GM10248 (cell line): ENCODE measurements around the gene FAR2.
"Not testable (repeated sequence)": the region's sequence is repeated elsewhere in the genome, so short reads cannot be mapped to it uniquely, and the experiment has no call there.

ENCODE experiments used
- CTCF ChIA-PET: fragments of 300-600 bp; sonication (Branson Sonifier 250); formaldehyde crosslinking; extraction: SDS; loops from one replicate; lab custom pipeline; 2021; ENCODE audit warnings: antibody characterized with exemption; lab: Yijun Ruan, JAX
- POLR2A ChIA-PET: fragments of 350-650 bp; sonication (Branson Sonifier 250); formaldehyde crosslinking; extraction: SDS; loops from one replicate; lab custom pipeline; 2020; ENCODE audit warnings: antibody characterized with exemption; lab: Yijun Ruan, JAX
- DNase-seq: peaks from one replicate; pipeline ENCODE4 v3.0.0; 2012; ENCODE audit errors: extremely low spot score
- TF ChIP-seq, protein P1 (sequence below): IDR thresholded peaks from 2 replicates; pipeline ENCODE4 v1.5.1; 2012; ENCODE audit warnings: mild to moderate bottlenecking, low read depth; ENCODE audit errors: extremely low read depth, missing control alignments, control extremely low read depth

The FAR2 gene

DNA sequence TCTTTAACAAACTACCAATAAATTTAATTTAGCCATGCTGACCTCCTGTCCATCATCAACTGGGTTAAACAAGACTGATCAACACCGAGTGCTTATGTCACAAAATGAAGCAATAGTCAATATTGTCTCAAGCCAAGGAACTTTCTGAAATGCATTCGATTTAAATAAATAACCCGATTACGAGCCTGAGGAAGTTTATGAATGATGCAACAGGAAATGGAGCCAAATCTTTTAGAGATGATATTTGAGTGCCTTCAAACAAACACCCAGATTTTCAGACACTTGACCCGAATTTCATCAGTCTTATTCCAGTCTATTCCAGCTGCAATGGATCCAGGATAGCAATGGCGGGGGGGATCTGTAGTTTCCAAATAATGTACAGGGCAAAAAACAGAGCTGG lies 27.9 kb downstream of the FAR2 start:
- TF ChIP-seq, protein P1, sequence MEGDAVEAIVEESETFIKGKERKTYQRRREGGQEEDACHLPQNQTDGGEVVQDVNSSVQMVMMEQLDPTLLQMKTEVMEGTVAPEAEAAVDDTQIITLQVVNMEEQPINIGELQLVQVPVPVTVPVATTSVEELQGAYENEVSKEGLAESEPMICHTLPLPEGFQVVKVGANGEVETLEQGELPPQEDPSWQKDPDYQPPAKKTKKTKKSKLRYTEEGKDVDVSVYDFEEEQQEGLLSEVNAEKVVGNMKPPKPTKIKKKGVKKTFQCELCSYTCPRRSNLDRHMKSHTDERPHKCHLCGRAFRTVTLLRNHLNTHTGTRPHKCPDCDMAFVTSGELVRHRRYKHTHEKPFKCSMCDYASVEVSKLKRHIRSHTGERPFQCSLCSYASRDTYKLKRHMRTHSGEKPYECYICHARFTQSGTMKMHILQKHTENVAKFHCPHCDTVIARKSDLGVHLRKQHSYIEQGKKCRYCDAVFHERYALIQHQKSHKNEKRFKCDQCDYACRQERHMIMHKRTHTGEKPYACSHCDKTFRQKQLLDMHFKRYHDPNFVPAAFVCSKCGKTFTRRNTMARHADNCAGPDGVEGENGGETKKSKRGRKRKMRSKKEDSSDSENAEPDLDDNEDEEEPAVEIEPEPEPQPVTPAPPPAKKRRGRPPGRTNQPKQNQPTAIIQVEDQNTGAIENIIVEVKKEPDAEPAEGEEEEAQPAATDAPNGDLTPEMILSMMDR, result no peak
- ChIA-PET CTCF (interaction anchor here (2.4 kb wide), 1 partner anchor 10 kb away, joined by 6 read pairs; no protein-coding TSS in a partner anchor), POLR2A (no interaction called here)
- no peak for DNase-seq

DNA sequence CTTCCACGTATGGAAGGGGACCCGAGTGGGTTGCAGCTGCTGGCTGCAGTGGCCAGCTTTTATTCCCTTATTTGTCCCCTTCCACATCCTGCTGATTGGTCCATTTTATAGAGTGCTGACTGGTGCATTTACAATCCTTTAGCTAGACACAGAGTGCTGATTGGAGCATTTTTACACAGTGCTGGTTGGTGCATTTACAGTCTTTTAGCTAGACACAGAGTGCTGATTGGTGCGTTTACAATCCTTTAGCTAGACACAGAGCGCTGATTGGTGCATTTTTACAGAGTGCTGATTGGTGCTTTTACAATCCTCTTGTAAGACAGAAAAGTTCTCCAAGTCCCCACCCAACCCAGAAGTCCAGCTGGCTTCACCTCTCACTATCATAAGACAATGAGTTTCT lies 33.2 kb downstream of the FAR2 start:
- POLR2A ChIA-PET, DNase-seq: not testable (repeated sequence)
- CTCF ChIA-PET, result interaction anchor here (0.8 kb wide), 1 partner anchor 9 kb away, joined by 3 read pairs; no protein-coding TSS in a partner anchor

DNA sequence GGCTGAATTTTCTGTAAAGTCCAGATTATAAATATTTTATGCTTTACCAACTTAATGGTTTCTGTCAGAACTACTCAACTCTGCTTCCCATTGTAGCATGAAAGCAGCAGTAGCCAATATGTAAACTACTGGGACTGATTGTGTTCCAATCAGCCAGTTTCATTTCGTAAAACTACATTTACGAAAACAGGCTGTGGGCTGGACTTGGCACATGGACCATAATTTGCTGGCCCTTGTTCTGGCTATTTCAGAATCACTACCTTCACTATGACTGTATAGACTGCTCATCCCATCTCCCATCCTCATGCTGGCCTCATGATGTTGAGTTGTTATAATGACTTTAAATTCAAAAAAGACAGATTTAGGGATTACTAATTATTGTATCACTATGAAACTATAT lies 38.7 kb downstream of the FAR2 start:
- DNase-seq, result no peak
- CTCF ChIA-PET, result no interaction called here

DNA sequence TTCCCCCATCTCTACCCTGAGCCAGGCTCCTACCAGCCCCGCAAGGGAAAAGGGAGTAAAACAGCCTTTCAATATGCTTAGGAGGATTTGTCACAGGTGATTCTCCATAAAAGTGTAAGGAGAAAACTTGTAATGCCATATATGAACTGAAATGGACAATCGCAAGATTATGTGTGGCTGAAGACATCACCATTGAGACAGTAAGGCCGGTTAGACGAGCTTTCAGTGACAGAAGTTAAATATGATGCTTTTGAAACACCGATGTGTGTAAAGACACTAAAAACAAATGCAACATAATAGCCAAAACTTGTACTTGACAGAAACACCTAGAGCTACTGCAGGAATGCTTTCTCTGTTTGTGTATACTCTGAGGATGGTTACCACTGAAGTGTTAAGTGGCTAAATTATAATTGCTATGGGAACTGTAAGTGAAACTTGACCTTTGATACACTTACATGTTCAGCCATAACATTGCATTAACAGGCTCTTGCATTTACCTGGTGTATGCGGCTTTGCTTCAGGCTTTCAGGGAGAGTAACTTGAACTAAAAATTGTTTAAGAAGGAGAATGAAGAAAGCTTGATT lies 42.3 kb downstream of the FAR2 start:
- TF ChIP-seq, protein P1, result no peak

More for the DNA sequence above, 38.7 kb downstream of the FAR2 start:
- TF ChIP-seq, protein P1, result no peak
- POLR2A ChIA-PET, result no interaction called here

DNA sequence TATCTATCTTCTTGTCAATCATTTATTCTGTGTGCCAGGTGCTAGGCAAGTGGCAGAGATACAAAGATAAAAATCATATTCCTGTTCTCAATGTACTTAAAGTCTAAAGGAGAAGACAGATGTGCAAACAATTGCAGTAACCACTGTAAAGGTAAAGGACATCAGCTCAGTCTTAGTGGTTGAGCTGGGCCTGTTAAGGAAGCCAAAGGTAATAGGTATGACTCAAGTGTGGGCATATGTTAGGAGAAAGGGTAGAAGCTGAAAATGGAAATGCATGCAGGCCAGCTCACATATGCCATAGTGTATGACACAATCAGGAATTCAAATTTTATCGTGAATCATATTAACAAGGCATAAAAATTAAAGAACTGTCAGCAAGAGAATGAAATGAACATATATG lies 49.8 kb downstream of the FAR2 start:
- CTCF ChIA-PET, result no interaction called here
- TF ChIP-seq, protein P1, result no peak
- no peak for DNase-seq
- POLR2A ChIA-PET, result no interaction called here

More for the DNA sequence above, 42.3 kb downstream of the FAR2 start:
- no peak for DNase-seq
- POLR2A ChIA-PET, result no interaction called here
- CTCF ChIA-PET, result interaction anchor here (1.1 kb wide), 1 partner anchor 9 kb away, joined by 3 read pairs; no protein-coding TSS in a partner anchor

DNA sequence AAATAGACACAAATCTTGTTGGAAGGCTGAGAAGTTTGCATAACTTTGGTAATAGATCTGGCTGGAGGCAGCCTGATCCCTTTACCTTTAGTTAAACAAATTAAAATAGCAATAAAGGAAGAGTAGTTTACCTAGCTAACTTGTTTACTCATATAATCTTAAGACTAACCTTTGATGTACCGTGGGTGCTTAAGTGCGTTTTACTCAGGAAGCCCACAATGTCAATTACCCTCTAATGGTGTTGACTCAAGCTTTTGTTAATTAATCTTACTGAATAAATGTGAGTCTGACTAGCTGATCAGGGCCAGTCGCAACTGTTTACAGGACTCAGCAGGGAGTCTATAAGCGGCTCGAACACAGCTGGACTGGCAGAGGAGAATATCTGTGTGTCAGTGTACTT lies 51.5 kb downstream of the FAR2 start:
- TF ChIP-seq, protein P1, result no peak
- ChIA-PET CTCF (no interaction called here), POLR2A (no interaction called here)
- no peak for DNase-seq

DNA sequence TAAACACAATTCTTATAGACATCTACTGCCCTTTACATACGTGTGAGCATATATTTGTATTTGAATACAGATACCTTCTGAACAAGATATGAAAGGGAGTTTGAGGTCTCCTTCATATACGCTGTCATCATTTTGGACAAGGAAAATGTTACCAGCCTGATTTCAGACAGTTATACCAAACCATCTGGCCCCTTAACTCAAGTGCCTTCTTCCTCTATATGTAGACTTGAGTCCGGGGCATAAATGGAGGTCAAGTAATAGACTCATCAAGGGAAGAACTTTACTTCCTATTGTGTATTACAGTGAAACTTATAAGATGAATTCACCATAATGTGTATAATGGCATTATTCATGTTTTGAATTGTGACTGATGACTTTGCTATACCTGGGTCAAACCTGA lies 52.2 kb downstream of the FAR2 start:
- POLR2A ChIA-PET, result no interaction called here
- CTCF ChIA-PET, result no interaction called here
- no peak for DNase-seq
- TF ChIP-seq, protein P1, result no peak
